Brain microvascular endothelial cell (primary cell): ENCODE results near the gene CLCN6.
A peak's percentile ranks its signal among the peaks of the same experiment; 100 is the strongest.
"Not testable (repeated sequence)": the region's sequence is repeated elsewhere in the genome, so short reads cannot be mapped to it uniquely, and the experiment has no call there.

Experiments
- DNase-seq: peaks from one replicate; pipeline ENCODE4 v3.0.0-alpha.2; 2020
- H3K27ac ChIP-seq: fragments of 250-450 bp; sonication (Bioruptor Pico); 2 replicates; pipeline ENCODE4 v1.5.1; 2020; ENCODE audit warnings: mild to moderate bottlenecking, moderate library complexity
- H3K27me3 ChIP-seq: fragments of 250-450 bp; sonication (Bioruptor Pico); replicated peaks from 2 replicates; pipeline ENCODE4 v1.5.1; 2020; ENCODE audit warnings: mild to moderate bottlenecking
- H3K36me3 ChIP-seq: fragments of 250-450 bp; sonication (Bioruptor Pico); replicated peaks from 2 replicates; pipeline ENCODE4 v1.5.1; 2020; ENCODE audit warnings: mild to moderate bottlenecking
- H3K4me3 ChIP-seq: 2 replicates; pipeline ENCODE4 v1.5.1; 2011; ENCODE audit warnings: low read depth, mild to moderate bottlenecking, control low read depth, low read length, moderate library complexity
- CTCF ChIP-seq: IDR thresholded peaks from 2 replicates; pipeline ENCODE4 v1.5.1; 2011; ENCODE audit warnings: low read depth, mild to moderate bottlenecking, moderate library complexity, low read length, control low read depth, inconsistent platforms; ENCODE audit errors: missing control alignments
- in situ Hi-C: cut with HindIII; loops from 2 replicates; pipeline ENCODE4 v1.10.0; 2017; ENCODE audit warnings: low sequenced_read_pairs, low pct_ligation_motif_present

The CLCN6 gene

GRCh38 chr1:11800391-11800755 is 5.6 kb upstream of the CLCN6 start:
- no peak for TF ChIP-seq CTCF
- DNase-seq: no peak
- Histone ChIP-seq H3K27me3 (no peaks in the 10 kb centered on the region), H3K4me3 (no peak overlapping the region), H3K27ac (no peak overlapping the region), H3K36me3 (peaks cover 5% of the 10 kb centered on the region)
- in situ Hi-C loops: no loop called here

DNA sequence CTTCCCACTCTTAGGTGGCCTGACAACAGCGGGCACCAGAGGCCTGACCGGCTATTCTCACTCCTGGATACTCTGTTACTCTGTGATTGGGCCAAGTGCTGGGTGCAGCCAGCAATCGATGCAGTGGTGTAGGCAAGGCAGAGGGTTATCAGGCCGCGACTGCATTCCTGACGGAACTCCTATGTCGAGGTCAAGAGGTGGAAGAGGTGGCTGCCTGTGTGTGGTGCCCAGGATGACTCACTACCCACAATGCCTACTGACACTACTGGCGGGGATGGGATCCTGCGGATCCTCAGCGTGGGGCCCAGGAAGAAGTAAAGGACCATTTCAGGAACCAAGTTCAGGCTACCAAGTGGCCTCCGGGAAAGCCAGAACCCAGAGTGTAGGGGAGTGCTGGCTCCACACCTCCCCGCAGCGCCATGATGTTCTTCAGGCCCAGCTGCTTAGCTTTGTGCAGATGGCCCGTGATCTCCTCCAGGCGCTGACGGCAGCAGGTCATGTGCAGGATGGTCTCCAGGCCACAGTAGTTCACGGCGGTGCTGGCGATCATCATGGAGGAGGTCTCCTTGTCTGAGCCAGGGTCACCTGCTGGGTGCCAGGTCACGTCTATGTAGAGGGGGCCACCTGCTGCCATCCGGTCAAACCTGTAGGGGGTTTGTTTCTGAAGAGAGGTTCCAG is 5.1 kb upstream of the CLCN6 start:
- DNase-seq: no peak
- no peak for TF ChIP-seq CTCF
- Histone ChIP-seq H3K27me3 (no peaks in the 10 kb centered on the region), H3K27ac (no peak overlapping the region), H3K36me3 (peaks cover 4% of the 10 kb centered on the region), H3K4me3 (no peak overlapping the region)
- in situ Hi-C loops: no loop called here

DNA sequence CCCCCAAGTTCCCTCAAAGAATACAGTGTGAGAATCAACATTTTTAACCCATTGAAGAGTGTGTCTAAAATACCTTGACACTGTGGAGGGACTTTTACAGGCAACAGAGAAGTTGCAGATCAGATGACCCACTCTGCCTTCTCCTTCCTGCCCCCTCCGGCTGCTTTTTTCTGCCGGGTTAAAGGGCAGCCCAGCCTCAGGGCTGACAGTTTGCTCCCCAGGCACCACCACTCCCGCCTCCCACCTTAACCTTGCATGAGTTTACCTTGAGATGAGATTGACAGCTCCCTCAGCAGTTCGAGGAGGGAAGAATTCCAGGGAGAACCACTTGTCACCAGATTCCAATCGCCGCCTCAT is 3.4 kb upstream of the CLCN6 start:
- Histone ChIP-seq H3K27me3 (no peaks in the 10 kb centered on the region), H3K36me3 (peaks cover 7% of the 10 kb centered on the region), H3K4me3 (peak overlapping the region; percentile 70), H3K27ac (no peak overlapping the region)
- no peak for TF ChIP-seq CTCF
- in situ Hi-C loops: no loop called here
- DNase-seq: no peak

DNA sequence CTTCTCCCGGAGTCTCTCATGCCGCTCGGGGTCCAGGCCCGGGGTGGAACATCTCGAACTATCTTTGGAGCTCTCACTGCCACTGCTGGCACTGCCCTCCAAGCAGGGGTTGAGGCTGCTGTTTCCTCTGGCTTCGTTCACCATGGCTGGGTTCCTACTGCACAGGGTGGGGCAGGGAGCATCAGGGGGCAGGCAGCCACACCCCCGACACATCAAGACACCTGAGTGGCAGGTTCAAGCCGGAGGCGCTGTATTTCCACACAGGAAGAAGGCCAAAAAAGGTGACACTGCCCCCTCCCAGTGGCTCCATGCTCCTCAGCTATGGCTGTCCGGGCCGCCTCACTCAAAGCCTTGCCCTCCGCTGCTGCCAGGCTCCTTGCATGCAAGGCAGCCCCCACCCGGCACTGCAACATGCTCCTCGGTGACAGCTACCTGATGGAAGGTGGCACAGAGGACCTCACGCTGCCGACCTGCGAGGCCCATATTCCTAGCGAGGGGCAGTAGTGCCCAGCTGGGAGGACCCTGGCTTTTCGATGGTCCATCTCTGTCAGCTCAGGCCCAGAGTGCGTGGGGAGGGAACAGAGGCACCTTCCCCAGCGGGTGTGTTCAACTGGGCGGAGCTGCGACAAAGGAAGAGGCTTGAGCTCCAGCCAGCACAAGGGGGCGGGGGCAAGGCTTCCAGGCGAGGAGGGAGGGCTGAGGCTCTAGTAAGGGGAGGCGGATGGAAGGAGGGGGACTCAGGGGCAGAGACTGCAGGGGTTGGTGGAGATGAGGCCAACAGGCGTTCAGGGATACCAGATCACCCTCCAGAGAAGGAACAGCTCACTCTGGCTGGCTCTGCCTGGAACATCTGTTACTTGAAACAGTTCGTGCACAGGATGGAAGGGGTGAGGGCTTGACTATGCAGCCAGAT is 2.8 kb upstream of the CLCN6 start:
- DNase-seq: peak; percentile 92
- Histone ChIP-seq H3K4me3 (peak overlapping the region; percentile 70), H3K27ac (peak overlapping the region; percentile 15), H3K27me3 (no peaks in the 10 kb centered on the region), H3K36me3 (peaks cover 13% of the 10 kb centered on the region)
- in situ Hi-C loops: no loop called here
- TF ChIP-seq CTCF: peak; percentile 0

- DNase-seq, in situ Hi-C loops, H3K27me3 ChIP-seq: not testable (repeated sequence)
- Histone ChIP-seq H3K4me3 (peak overlapping the region; percentile 70), H3K27ac (peak overlapping the region; percentile 15), H3K36me3 (peaks cover 15% of the 10 kb centered on the region)
Measured at GRCh38 chr1:11803924-11804665, 1.9 kb upstream of the CLCN6 start.
